HG02610 (cell line): ENCODE data around the gene SSH3.

Experiments used
- ATAC-seq: cut with Tn5 transposase; IDR thresholded peaks from one replicate; pipeline ENCODE4 v1.9.1; 2021; ENCODE audit warnings: mild to moderate bottlenecking, moderate library complexity; ENCODE audit not compliant: unreplicated experiment

The SSH3 gene

GRCh38 chr11:67268081-67268961 lies 35.0 kb upstream of the SSH3 start:
- ATAC-seq = peak; percentile 42

- no peak for ATAC-seq
Measured at GRCh38 chr11:67268962-67269268, 34.4 kb upstream of the SSH3 start.

- no peak for ATAC-seq
Measured at GRCh38 chr11:67269401-67270255, 33.7 kb upstream of the SSH3 start.

- ATAC-seq = no peak
Measured at GRCh38 chr11:67270256-67271204, 32.8 kb upstream of the SSH3 start.

GRCh38 chr11:67271205-67271540 lies 32.2 kb upstream of the SSH3 start:
- ATAC-seq = no peak

GRCh38 chr11:67271541-67272284 lies 31.6 kb upstream of the SSH3 start:
- ATAC-seq = no peak

- no peak for ATAC-seq
Measured at GRCh38 chr11:67272327-67273259, 30.7 kb upstream of the SSH3 start.

- ATAC-seq = no peak
Measured at GRCh38 chr11:67273260-67273990, 29.9 kb upstream of the SSH3 start.

- no peak for ATAC-seq
Measured at GRCh38 chr11:67274768-67275605, 28.3 kb upstream of the SSH3 start.

GRCh38 chr11:67275606-67276409 lies 27.5 kb upstream of the SSH3 start:
- ATAC-seq = no peak

- no peak for ATAC-seq
Measured at GRCh38 chr11:67276781-67277230, 26.5 kb upstream of the SSH3 start.

- peak; percentile 76 for ATAC-seq
Measured at GRCh38 chr11:67277231-67277961, 25.9 kb upstream of the SSH3 start.

- ATAC-seq = no peak
Measured at GRCh38 chr11:67278135-67278938, 25.0 kb upstream of the SSH3 start.

GRCh38 chr11:67278939-67279588 lies 24.3 kb upstream of the SSH3 start:
- no peak for ATAC-seq
